GM23338 (cell line): Measurements from ENCODE around the gene NRP1. TPM values are rescaled to one million over a fixed set of nuclear protein-coding genes. Genes with fewer than 3 reads are reported as not detected.

ENCODE experiments used
- CREB1 ChIP-seq: fragments of 250-450 bp; sonication (Bioruptor Pico); IDR thresholded peaks from 2 replicates; pipeline ENCODE4 v1.5.0; 2020; ENCODE audit warnings: low read depth, mild to moderate bottlenecking, moderate library complexity
- CTCF ChIP-seq, 2 experiments: fragments of 200-600 bp in 1 of 2; sonication (generic) in 1 of 2; conservative IDR thresholded peaks; 2 replicates each; pipeline versions ENCODE4 v1.5.1 to v1.6.1; 2016 to 2017; ENCODE audit warnings: antibody characterized with exemption in 2 of 2, low read depth in 2 of 2, mild to moderate bottlenecking in 2 of 2, moderate library complexity in 1 of 2
- ETS1 ChIP-seq: IDR thresholded peaks from 2 replicates; pipeline ENCODE4 v1.6.1; 2016; ENCODE audit warnings: antibody characterized with exemption
- EZH2 ChIP-seq: fragments of 200-600 bp; sonication (generic); IDR thresholded peaks from one replicate; pipeline ENCODE4 v1.8.0; 2017; ENCODE audit warnings: antibody characterized with exemption, mild to moderate bottlenecking, low read depth; ENCODE audit not compliant: unreplicated experiment
- NANOG ChIP-seq: IDR thresholded peaks from 2 replicates; pipeline ENCODE4 v1.6.1; 2016; ENCODE audit warnings: antibody characterized with exemption, borderline replicate concordance
- STAT1 ChIP-seq: IDR thresholded peaks from one replicate; pipeline ENCODE4 v1.6.1; 2016; ENCODE audit warnings: antibody characterized with exemption; ENCODE audit not compliant: unreplicated experiment
- ZNF331 ChIP-seq: fragments of 250-450 bp; sonication (Bioruptor Pico); IDR thresholded peaks from 2 replicates; pipeline ENCODE4 v1.5.0; 2020; ENCODE audit warnings: low read depth, mild to moderate bottlenecking, moderate library complexity
- ZNF462 ChIP-seq: fragments of 250-450 bp; sonication (Bioruptor Pico); IDR thresholded peaks from 2 replicates; pipeline ENCODE4 v1.5.0; 2020; ENCODE audit warnings: mild to moderate bottlenecking, moderate library complexity
- polyA plus RNA-seq: library from polyadenylated mRNA; unstranded; fragments of >200 nt; fragmentation: Nextera tagmentation; extraction: Ambion mirVana; gene quantifications from 2 replicates; pipeline ENCODE4 v1.2.1, GENCODE V29; 2016
- total RNA-seq: library from RNA; depleted of rRNA; stranded (reverse); fragments of >200 nt; shearing (Covaris generic); gene quantifications from 2 replicates; pipeline ENCODE4 v1.2.3, GENCODE V29; 2014

Gene NRP1
- total and polyA plus RNA-seq, 2 experiments from 2014 or later = 2.9 to 3.5 TPM

- TF ChIP-seq ZNF462 (CRISPR knock-in tag) (no peak), CREB1 (CRISPR knock-in tag) (no peak), ZNF331 (CRISPR knock-in tag) (no peak), ETS1 (no peak), EZH2 (no peak), NANOG (no peak), STAT1 (no peak), CTCF (conservative IDR thresholded peaks at IDR 0.05; ENCODE audit: low read depth in 2 of 2) (no peak)
Observed at GRCh38 chr10:33214174-33214573, 120.3 kb downstream of the NRP1 start (continued).
